ENCODE results near the gene SIAH1. TPM values are rescaled to one million over a fixed set of nuclear protein-coding genes. Genes with fewer than 3 reads are reported as not detected.

SIAH1 gene
- total RNA-seq, 4 donors from 2014 or later, result 26.1 to 44.3 (median 40.1) TPM

DNA sequence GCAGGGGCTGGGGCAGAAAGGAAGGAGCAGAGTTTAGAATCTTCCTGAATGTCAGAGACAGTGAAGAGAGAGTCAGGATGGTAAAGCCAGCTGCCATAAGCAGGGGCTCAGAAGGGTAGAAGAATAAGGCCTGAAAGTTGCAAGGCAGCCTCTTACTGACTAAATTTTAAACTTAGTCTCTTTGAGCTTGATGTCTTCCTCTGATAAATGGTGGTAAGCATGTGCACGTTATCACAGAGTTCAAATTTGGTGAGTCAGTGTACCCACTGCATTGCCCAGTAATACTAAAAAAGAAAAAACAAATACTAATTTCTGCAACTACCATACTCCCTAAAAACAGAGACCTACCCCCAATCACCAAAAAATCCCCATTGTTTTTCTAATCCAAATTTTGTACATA is 45.2 kb downstream of the SIAH1 start:
- Histone ChIP-seq H3K4me3 (no peak overlapping the region), H3K9me3 (no peaks in the 10 kb centered on the region), H3K36me3 (peaks cover 0 to 74% (median 0%) of the 10 kb centered on the region in 3 donors), H3K27ac (no peak overlapping the region), H3K27me3 (no peaks in the 10 kb centered on the region), H3K4me1 (peaks cover 0 to 5% (median 0%) of the 10 kb centered on the region in 4 donors)
- WGBS, 2 donors, result 81 to 92% methylated on average over 1 of the region's 1 CpG
- TF ChIP-seq POLR2A (IDR thresholded peaks at IDR 0.05) (no peak), EP300 (IDR thresholded peaks at IDR 0.05) (no peak)
- TF ChIP-seq, protein P1, sequence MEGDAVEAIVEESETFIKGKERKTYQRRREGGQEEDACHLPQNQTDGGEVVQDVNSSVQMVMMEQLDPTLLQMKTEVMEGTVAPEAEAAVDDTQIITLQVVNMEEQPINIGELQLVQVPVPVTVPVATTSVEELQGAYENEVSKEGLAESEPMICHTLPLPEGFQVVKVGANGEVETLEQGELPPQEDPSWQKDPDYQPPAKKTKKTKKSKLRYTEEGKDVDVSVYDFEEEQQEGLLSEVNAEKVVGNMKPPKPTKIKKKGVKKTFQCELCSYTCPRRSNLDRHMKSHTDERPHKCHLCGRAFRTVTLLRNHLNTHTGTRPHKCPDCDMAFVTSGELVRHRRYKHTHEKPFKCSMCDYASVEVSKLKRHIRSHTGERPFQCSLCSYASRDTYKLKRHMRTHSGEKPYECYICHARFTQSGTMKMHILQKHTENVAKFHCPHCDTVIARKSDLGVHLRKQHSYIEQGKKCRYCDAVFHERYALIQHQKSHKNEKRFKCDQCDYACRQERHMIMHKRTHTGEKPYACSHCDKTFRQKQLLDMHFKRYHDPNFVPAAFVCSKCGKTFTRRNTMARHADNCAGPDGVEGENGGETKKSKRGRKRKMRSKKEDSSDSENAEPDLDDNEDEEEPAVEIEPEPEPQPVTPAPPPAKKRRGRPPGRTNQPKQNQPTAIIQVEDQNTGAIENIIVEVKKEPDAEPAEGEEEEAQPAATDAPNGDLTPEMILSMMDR (IDR thresholded peaks at IDR 0.05), result no peak
- DNase-seq (ENCODE audit: low spot score in 2 of 2), result no peak

- H3K36me3 ChIP-seq, result peaks cover 0 to 52% (median 0%) of the 10 kb centered on the region in 3 donors
- no peak overlapping the region for H3K4me3 ChIP-seq
- TF ChIP-seq POLR2A (IDR thresholded peaks at IDR 0.05) (no peak), EP300 (IDR thresholded peaks at IDR 0.05) (no peak)
- TF ChIP-seq, protein P1 (IDR thresholded peaks at IDR 0.05), result no peak
- H3K27ac ChIP-seq, result no peak overlapping the region
- H3K27me3 ChIP-seq, result no peaks in the 10 kb centered on the region
- DNase-seq (ENCODE audit: low spot score in 2 of 2), result no peak
- no peaks in the 10 kb centered on the region for H3K9me3 ChIP-seq
- H3K4me1 ChIP-seq, result peaks cover 0 to 8% (median 0%) of the 10 kb centered on the region in 4 donors
- WGBS, 2 donors, result 39 to 67% methylated on average over 3 of the region's 3 CpGs
These were observed 49.3 kb downstream of the SIAH1 start for GRCh38 chr16:48335961-48336360.

GRCh38 chr16:48334325-48334724 is 50.9 kb downstream of the SIAH1 start:
- peaks cover 0 to 40% (median 0%) of the 10 kb centered on the region in 3 donors for H3K36me3 ChIP-seq
- H3K27me3 ChIP-seq, result no peaks in the 10 kb centered on the region
- TF ChIP-seq EP300 (IDR thresholded peaks at IDR 0.05) (no peak), POLR2A (IDR thresholded peaks at IDR 0.05) (no peak)
- TF ChIP-seq, protein P1 (IDR thresholded peaks at IDR 0.05), result no peak
- H3K4me3 ChIP-seq, result no peak overlapping the region
- H3K4me1 ChIP-seq, result peaks cover 0 to 14% (median 0%) of the 10 kb centered on the region in 4 donors
- no peak overlapping the region for H3K27ac ChIP-seq
- H3K9me3 ChIP-seq, result no peaks in the 10 kb centered on the region
- no peak for DNase-seq (ENCODE audit: low spot score in 2 of 2)
- WGBS, 2 donors, result 91 to 93% methylated on average over 9 of the region's 9 CpGs

DNA sequence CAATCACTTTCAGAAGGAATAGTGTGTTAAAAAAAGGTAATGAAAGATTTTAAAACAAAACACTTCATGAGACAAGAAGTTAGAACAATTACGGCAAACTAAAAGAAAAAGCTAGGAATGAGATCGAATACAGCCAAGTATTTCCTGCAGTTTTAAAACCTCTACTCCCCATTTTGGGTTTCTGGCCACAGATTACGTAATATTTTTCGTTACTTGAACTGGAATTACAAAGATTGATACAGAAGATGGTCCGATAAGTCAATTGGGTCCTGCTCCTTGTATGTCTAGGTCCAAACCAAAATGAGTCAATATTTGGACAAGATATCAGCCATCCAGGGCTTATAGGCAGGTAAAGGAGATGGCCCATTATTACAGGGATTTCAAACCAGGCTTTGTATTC is 52.2 kb downstream of the SIAH1 start:
- H3K27me3 ChIP-seq, result no peaks in the 10 kb centered on the region
- H3K4me1 ChIP-seq, result peaks cover 0 to 14% (median 0%) of the 10 kb centered on the region in 4 donors
- no peak overlapping the region for H3K27ac ChIP-seq
- WGBS, 2 donors, result 90 to 94% methylated on average over 5 of the region's 5 CpGs
- H3K4me3 ChIP-seq, result no peak overlapping the region
- H3K36me3 ChIP-seq, result peaks cover 0 to 33% (median 0%) of the 10 kb centered on the region in 3 donors
- H3K9me3 ChIP-seq, result no peaks in the 10 kb centered on the region
- TF ChIP-seq, protein P1 (IDR thresholded peaks at IDR 0.05), result no peak
- TF ChIP-seq EP300 (IDR thresholded peaks at IDR 0.05) (no peak), POLR2A (IDR thresholded peaks at IDR 0.05) (no peak)
- no peak for DNase-seq (ENCODE audit: low spot score in 2 of 2)

DNA sequence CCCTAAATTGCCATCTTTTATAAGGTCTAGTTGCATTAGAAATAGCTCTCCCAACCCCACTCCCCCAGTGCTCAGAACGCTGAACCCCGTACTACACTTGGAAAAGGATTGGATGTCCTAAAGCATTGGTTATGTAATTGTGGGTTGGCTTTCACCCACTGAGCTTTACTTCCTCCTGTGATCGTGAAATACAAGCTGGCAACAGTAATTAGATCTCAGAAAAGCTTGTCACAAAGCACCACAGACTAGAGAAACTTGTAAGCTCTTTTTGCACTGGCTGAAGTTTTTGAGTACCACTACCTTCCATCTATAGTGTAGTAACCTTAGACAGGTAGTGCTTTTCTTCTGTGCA is 54.4 kb downstream of the SIAH1 start:
- 46 to 56% methylated on average over 3 of the region's 3 CpGs for WGBS, 2 donors
- no peak for DNase-seq (ENCODE audit: low spot score in 2 of 2)
- Histone ChIP-seq H3K27ac (no peak overlapping the region), H3K9me3 (no peaks in the 10 kb centered on the region), H3K27me3 (no peaks in the 10 kb centered on the region), H3K36me3 (peaks cover 0 to 23% (median 0%) of the 10 kb centered on the region in 3 donors), H3K4me1 (peaks cover 0 to 9% (median 0%) of the 10 kb centered on the region in 4 donors), H3K4me3 (no peak overlapping the region)
- TF ChIP-seq POLR2A (IDR thresholded peaks at IDR 0.05) (no peak), EP300 (IDR thresholded peaks at IDR 0.05) (no peak)
- TF ChIP-seq, protein P1 (IDR thresholded peaks at IDR 0.05), result no peak
